ENCODE data around the gene SPEG.

- TF ChIP-seq CTCF (IDR thresholded peaks at IDR 0.05): no peak
- TF ChIP-seq POLR2AphosphoS5 (IDR thresholded peaks at IDR 0.05): peak in 3 of 4 donors; percentile 22 to 73 (median 73)
- peak in 1 of 2 donors; percentile 13 for TF ChIP-seq POLR2A (IDR thresholded peaks at IDR 0.05)
These were observed 17.2 kb downstream of the SPEG start for GRCh38 chr2:219451661-219452360.

Data from sigmoid colon (tissue), 4 donors.